Endothelial cell of umbilical vein (primary cell): ENCODE results near the gene PEMT. TPM values are rescaled to one million over a fixed set of nuclear protein-coding genes. Genes with fewer than 3 reads are reported as not detected.
"Not testable (repeated sequence)": the region's sequence is repeated elsewhere in the genome, so short reads cannot be mapped to it uniquely, and the experiment has no call there.

Experiments
- BruUV-seq: library from RNA; stranded (reverse); fragments of 400-500 nt; replicated peaks from 2 replicates; lab custom pipeline; 2021; lab: Mats Ljungman, UMichigan
- CTCF ChIA-PET: fragments of 300-600, 350-600 bp; sonication (Branson Sonifier 250); formaldehyde crosslinking; loops from one replicate; lab custom pipeline; 2021; ENCODE audit warnings: antibody characterized with exemption, inconsistent platforms; lab: Charles Lee
- POLR2A ChIA-PET: fragments of 300-600, 350-600 bp; sonication (Branson Sonifier 250); formaldehyde crosslinking; loops from one replicate; lab custom pipeline; 2021; ENCODE audit warnings: antibody characterized with exemption, inconsistent platforms; lab: Charles Lee
- DNase-seq: peaks from one replicate; pipeline ENCODE4 v3.0.0-alpha.2; 2011; ENCODE audit warnings: low read depth, low spot score
- FAIRE-seq: peaks from 2 replicates; lab custom pipeline; 2011; peaks lifted over from hg19 to GRCh38; lab: Jason Lieb, UNC
- H2AFZ ChIP-seq: 2 replicates; pipeline ENCODE4 v1.6.0; 2012; ENCODE audit warnings: low read depth, low read length, control low read depth, inconsistent platforms
- H3K27ac ChIP-seq: 2 replicates; pipeline ENCODE4 v1.5.1; 2011; ENCODE audit warnings: low read depth, mild to moderate bottlenecking, control low read depth, low read length, moderate library complexity; ENCODE audit not compliant: insufficient read depth
- H3K27me3 ChIP-seq, 2 experiments: 2 replicates each; pipeline versions ENCODE4 v1.6.0 to v1.6.1; 2011; ENCODE audit warnings: low read length in 2 of 2, mixed read lengths in 1 of 2; ENCODE audit not compliant: control insufficient read depth in 2 of 2, insufficient read depth in 2 of 2
- H3K36me3 ChIP-seq, 2 experiments: 2 replicates in 1 of 2; 3 replicates in 1 of 2; pipeline ENCODE4 v1.5.1; 2011; ENCODE audit warnings: low read length in 2 of 2, mild to moderate bottlenecking in 1 of 2, moderate library complexity in 1 of 2; ENCODE audit not compliant: control insufficient read depth in 2 of 2, insufficient read depth in 2 of 2; ENCODE audit errors: extremely low read depth in 1 of 2
- H3K4me1 ChIP-seq: 3 replicates; pipeline ENCODE4 v1.5.1; 2011; ENCODE audit warnings: mild to moderate bottlenecking, low read length; ENCODE audit not compliant: control insufficient read depth, insufficient read depth; ENCODE audit errors: extremely low read depth
- H3K4me2 ChIP-seq: 2 replicates; pipeline ENCODE4 v1.6.1; 2011; ENCODE audit warnings: low read length, control low read depth, mixed read lengths; ENCODE audit not compliant: insufficient read depth
- H3K4me3 ChIP-seq, 3 experiments: fragments of 200-600 bp in 1 of 3; sonication (generic), shearing (Covaris generic) in 1 of 3; replicated peaks in 1 of 3; 2 replicates each; pipeline ENCODE4 v1.5.1; 2011 to 2016; ENCODE audit warnings: control low read depth in 3 of 3, low read length in 3 of 3, mild to moderate bottlenecking in 2 of 3, inconsistent platforms in 1 of 3, low read depth in 1 of 3, moderate library complexity in 1 of 3; ENCODE audit not compliant: insufficient read depth in 1 of 3
- H3K79me2 ChIP-seq: 2 replicates; pipeline ENCODE4 v1.6.0; 2012; ENCODE audit warnings: low read length, inconsistent platforms; ENCODE audit not compliant: control insufficient read depth, insufficient read depth
- H3K9ac ChIP-seq: replicated peaks from 2 replicates; pipeline ENCODE3; 2011; ENCODE audit warnings: low read length, control low read depth; ENCODE audit not compliant: insufficient read depth; ENCODE audit errors: extremely low read depth
- H3K9me1 ChIP-seq: replicated peaks from 3 replicates; pipeline ENCODE4 v1.6.0; 2011; ENCODE audit warnings: mild to moderate bottlenecking, low read length; ENCODE audit not compliant: control insufficient read depth, insufficient read depth; ENCODE audit errors: extremely low read depth
- H3K9me3 ChIP-seq: replicated peaks from 2 replicates; pipeline ENCODE4 v1.5.1; 2012; ENCODE audit warnings: low read length, inconsistent platforms; ENCODE audit not compliant: control insufficient read depth, insufficient read depth
- H4K20me1 ChIP-seq: replicated peaks from 2 replicates; pipeline ENCODE3; 2011; ENCODE audit warnings: mild to moderate bottlenecking, low read length; ENCODE audit not compliant: control insufficient read depth, insufficient read depth; ENCODE audit errors: extremely low read depth
- EZH2 ChIP-seq: IDR thresholded peaks from 2 replicates; pipeline ENCODE4 v1.6.1; 2012; ENCODE audit warnings: borderline replicate concordance, low read depth, mild to moderate bottlenecking, moderate library complexity, low read length, inconsistent platforms; ENCODE audit not compliant: severe bottlenecking
- FOS ChIP-seq: IDR thresholded peaks from 2 replicates; pipeline ENCODE4 v1.6.1; 2011; ENCODE audit warnings: mild to moderate bottlenecking, low read length, moderate library complexity, borderline replicate concordance; ENCODE audit not compliant: insufficient read depth
- GATA2 ChIP-seq: IDR thresholded peaks from 2 replicates; pipeline ENCODE4 v1.7.0; 2011; ENCODE audit warnings: low read depth, mild to moderate bottlenecking, moderate library complexity, mixed read lengths, low read length; ENCODE audit not compliant: insufficient read length, insufficient read depth
- JUN ChIP-seq: IDR thresholded peaks from 2 replicates; pipeline ENCODE4 v1.6.1; 2011; ENCODE audit warnings: borderline replicate concordance, low read depth; ENCODE audit not compliant: insufficient read length, insufficient read depth
- MAX ChIP-seq: IDR thresholded peaks from 2 replicates; pipeline ENCODE4 v1.6.1; 2011; ENCODE audit not compliant: insufficient read depth, insufficient read length
- MYC ChIP-seq: IDR thresholded peaks from one replicate; pipeline ENCODE4 v1.6.1; 2011; ENCODE audit warnings: mild to moderate bottlenecking, low read depth, low read length
- POLR2A ChIP-seq: IDR thresholded peaks from 2 replicates; pipeline ENCODE4 v1.6.1; 2012; ENCODE audit warnings: low read depth, mild to moderate bottlenecking, control low read depth, low read length
- POLR2AphosphoS5 ChIP-seq: IDR thresholded peaks from 2 replicates; pipeline ENCODE4 v1.6.1; 2012; ENCODE audit warnings: low read depth, mild to moderate bottlenecking, control low read depth, low read length, moderate library complexity; ENCODE audit not compliant: insufficient read depth
- dilution Hi-C: fragments of 300-500 bp; cut with MboI; formaldehyde crosslinking; loops from one replicate; pipeline ENCODE4 v1.15.0; 2019; ENCODE audit warnings: low sequenced_read_pairs; ENCODE audit not compliant: extremely low pct_ligation_motif_present
- intact Hi-C: fragments of 100-400 bp; cut with micrococcal nuclease; formaldehyde crosslinking; loops from one replicate; pipeline ENCODE4 v1.10.0; 2022
- polyA plus RNA-seq, 4 experiments: library from polyadenylated mRNA; depleted of rRNA in 3 of 4; stranded (reverse) in 3 of 4; unstranded in 1 of 4; fragments of >200 nt; gene quantifications; 2 replicates each; pipeline versions ENCODE4 v1.2.1 to v1.2.3, GENCODE V29; 2011 to 2012; ENCODE audit warnings: missing spikeins in 1 of 4
- total RNA-seq: library from RNA; stranded (reverse); gene quantifications from 2 replicates; pipeline ENCODE4 v1.2.3, GENCODE V29; 2021
- TF ChIP-seq, protein P1 (sequence below), 2 donors: IDR thresholded peaks; 1 replicate in 1 of 2; 2 replicates in 1 of 2; pipeline ENCODE4 v1.5.1; 2011; ENCODE audit warnings: low read length in 2 of 2, mild to moderate bottlenecking in 2 of 2, moderate library complexity in 2 of 2, control low read depth in 1 of 2, inconsistent platforms in 1 of 2, low read depth in 1 of 2; ENCODE audit not compliant: insufficient read depth in 1 of 2; ENCODE audit errors: extremely low read depth in 1 of 2

The PEMT gene
- total and polyA plus RNA-seq, 2 donors (not counting 3 experiments of a cell fraction or from before 2014, with no cell fraction given), result 35.1 to 58.4 TPM

DNA sequence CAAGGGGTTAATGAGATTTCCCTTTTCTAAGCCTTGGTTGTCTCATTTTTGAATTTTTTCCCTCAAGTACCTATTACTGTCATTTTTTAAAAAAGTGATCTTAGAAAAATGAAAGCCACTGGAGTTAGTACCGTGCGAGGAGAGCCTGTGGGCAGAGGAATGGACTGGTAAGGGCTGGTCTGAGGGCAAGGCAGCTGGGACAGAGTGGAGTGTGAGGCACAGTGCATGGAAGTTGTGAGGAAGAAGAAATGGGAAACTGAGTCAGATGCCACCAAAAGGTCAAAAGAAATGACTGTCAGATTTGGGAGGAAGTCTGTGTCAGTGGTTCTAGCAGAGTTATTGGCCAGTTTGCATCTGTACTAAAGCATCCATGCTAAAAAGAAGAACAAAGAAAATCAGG is 103.5 kb downstream of the PEMT start:
- dilution Hi-C loops (no loop called here), intact Hi-C loops (no loop called here)
- CTCF ChIA-PET, result interaction anchor here (1.5 kb wide), 1 partner anchor 9 kb away, joined by 3 read pairs; no protein-coding TSS in a partner anchor
- POLR2A ChIA-PET, result no interaction called here
- H3K4me1 ChIP-seq, result peaks cover 8% of the 10 kb centered on the region
- no peak overlapping the region for H3K4me3 ChIP-seq
- H3K36me3 ChIP-seq, result peaks cover 5 to 14% of the 10 kb centered on the region in 2 experiments
- H3K27ac ChIP-seq, result no peak overlapping the region
- H2AFZ ChIP-seq, result no peak overlapping the region
- H3K9me1 ChIP-seq, result no peaks in the 10 kb centered on the region
- BruUV-seq, result no TSS peak
- H3K9me3 ChIP-seq, result no peaks in the 10 kb centered on the region
- DNase-seq (no peak), FAIRE-seq (no peak)
- H3K27me3 ChIP-seq, result no peaks in the 10 kb centered on the region
- no peak overlapping the region for H3K4me2 ChIP-seq
- H3K9ac ChIP-seq, result no peak overlapping the region
- H4K20me1 ChIP-seq, result no peaks in the 10 kb centered on the region
- TF ChIP-seq EZH2 (no peak), MYC (no peak), FOS (no peak), MAX (no peak), POLR2AphosphoS5 (no peak), GATA2 (no peak), POLR2A (no peak), JUN (no peak)
- TF ChIP-seq, protein P1, sequence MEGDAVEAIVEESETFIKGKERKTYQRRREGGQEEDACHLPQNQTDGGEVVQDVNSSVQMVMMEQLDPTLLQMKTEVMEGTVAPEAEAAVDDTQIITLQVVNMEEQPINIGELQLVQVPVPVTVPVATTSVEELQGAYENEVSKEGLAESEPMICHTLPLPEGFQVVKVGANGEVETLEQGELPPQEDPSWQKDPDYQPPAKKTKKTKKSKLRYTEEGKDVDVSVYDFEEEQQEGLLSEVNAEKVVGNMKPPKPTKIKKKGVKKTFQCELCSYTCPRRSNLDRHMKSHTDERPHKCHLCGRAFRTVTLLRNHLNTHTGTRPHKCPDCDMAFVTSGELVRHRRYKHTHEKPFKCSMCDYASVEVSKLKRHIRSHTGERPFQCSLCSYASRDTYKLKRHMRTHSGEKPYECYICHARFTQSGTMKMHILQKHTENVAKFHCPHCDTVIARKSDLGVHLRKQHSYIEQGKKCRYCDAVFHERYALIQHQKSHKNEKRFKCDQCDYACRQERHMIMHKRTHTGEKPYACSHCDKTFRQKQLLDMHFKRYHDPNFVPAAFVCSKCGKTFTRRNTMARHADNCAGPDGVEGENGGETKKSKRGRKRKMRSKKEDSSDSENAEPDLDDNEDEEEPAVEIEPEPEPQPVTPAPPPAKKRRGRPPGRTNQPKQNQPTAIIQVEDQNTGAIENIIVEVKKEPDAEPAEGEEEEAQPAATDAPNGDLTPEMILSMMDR (IDR thresholded peaks at IDR 0.05; ENCODE audit: extremely low read depth in 1 of 2, insufficient read depth in 1 of 2, low read depth in 1 of 2, low read length in 2 of 2), result no peak
- H3K79me2 ChIP-seq, result peaks cover 20% of the 10 kb centered on the region

GRCh38 chr17:17486416-17486815 is 105.1 kb downstream of the PEMT start:
- H3K4me1 ChIP-seq, FAIRE-seq, H3K4me3 ChIP-seq, H3K27ac ChIP-seq, BruUV-seq, dilution Hi-C loops, H3K4me2 ChIP-seq, H3K36me3 ChIP-seq, H2AFZ ChIP-seq, H3K9ac ChIP-seq, H3K27me3 ChIP-seq, H3K9me1 ChIP-seq, H4K20me1 ChIP-seq, intact Hi-C loops, POLR2A ChIA-PET, DNase-seq, H3K9me3 ChIP-seq: not testable (repeated sequence)
- CTCF ChIA-PET, result interaction anchor here (1.5 kb wide), 1 partner anchor 11 kb away, joined by 3 read pairs; no protein-coding TSS in a partner anchor
- H3K79me2 ChIP-seq, result peaks cover 36% of the 10 kb centered on the region
